ENCODE measurements around the gene PTMA. TPM values are rescaled to one million over a fixed set of nuclear protein-coding genes. Genes with fewer than 3 reads are reported as not detected.
A peak's percentile ranks its signal among the peaks of the same experiment; 100 is the strongest.

Gene PTMA
- total RNA-seq, 2 donors from 2014 or later = 532 to 757 TPM

DNA sequence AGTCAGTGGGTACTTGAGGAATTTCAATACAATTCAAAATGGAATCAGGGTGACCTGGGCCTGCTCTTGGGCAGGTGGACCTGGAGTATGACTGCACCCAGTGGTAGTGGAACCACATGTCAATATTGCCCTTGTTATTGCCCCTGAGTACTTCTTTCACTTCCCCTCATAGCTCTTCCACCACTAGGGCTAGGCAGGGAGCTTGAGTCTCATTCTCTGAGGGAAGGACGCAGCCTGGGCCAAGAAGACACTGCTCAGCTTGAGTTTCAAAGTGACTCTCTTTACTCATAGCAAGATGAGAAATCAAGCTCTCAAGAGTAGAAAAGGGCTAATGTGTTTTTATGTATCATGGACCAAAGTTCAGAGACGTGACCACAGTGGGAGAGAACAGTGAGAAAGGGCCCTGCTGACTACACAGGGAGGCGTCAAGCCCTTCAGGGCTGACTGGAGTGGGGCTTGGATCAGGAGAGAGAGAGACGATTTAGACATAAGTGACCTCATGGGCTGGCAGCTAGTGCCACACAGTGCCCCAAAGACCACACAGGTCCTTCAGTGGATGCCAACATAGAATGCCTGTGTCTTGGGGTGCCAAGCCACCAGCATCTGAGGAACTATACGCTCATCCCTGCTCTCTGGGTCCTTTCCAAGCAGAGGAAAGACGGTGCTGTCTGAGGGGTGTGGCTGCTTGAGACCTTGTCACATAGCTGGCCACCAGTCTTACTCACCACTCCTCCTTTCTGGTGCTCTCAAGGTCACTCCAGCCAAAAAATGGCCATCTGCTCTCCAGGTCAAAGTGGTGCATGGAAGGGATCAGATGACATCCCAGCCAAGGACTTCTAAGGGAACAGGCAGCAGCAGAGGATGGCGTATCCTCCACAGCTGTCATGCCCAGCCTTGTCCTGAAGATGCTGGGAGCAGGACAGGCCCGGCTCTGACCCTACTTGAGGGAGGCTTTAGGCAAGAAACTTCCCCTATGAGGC lies 13.0 kb downstream of the PTMA start:
- no peak overlapping the region for H3K27ac ChIP-seq
- no peak overlapping the region for H3K4me3 ChIP-seq
- DNase-seq (no peak), ATAC-seq (peak; percentile 21)
- intact Hi-C loops (cut with DNase I) = no loop called here
- H3K27me3 ChIP-seq = no peaks in the 10 kb centered on the region
- H3K4me1 ChIP-seq = no peaks in the 10 kb centered on the region
- WGBS, 2 donors = 72 to 75% methylated on average over 7 to 8 of the region's 8 CpGs
- no peaks in the 10 kb centered on the region for H3K9me3 ChIP-seq
- H3K36me3 ChIP-seq (replicated peaks in 1 of 2; ENCODE audit: insufficient read depth in 1 of 2, low read depth in 2 of 2) = no peaks in the 10 kb centered on the region
- TF ChIP-seq, protein P1, sequence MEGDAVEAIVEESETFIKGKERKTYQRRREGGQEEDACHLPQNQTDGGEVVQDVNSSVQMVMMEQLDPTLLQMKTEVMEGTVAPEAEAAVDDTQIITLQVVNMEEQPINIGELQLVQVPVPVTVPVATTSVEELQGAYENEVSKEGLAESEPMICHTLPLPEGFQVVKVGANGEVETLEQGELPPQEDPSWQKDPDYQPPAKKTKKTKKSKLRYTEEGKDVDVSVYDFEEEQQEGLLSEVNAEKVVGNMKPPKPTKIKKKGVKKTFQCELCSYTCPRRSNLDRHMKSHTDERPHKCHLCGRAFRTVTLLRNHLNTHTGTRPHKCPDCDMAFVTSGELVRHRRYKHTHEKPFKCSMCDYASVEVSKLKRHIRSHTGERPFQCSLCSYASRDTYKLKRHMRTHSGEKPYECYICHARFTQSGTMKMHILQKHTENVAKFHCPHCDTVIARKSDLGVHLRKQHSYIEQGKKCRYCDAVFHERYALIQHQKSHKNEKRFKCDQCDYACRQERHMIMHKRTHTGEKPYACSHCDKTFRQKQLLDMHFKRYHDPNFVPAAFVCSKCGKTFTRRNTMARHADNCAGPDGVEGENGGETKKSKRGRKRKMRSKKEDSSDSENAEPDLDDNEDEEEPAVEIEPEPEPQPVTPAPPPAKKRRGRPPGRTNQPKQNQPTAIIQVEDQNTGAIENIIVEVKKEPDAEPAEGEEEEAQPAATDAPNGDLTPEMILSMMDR (IDR thresholded peaks at IDR 0.05) = no peak
- no peak for TF ChIP-seq POLR2A (IDR thresholded peaks at IDR 0.05)

DNA sequence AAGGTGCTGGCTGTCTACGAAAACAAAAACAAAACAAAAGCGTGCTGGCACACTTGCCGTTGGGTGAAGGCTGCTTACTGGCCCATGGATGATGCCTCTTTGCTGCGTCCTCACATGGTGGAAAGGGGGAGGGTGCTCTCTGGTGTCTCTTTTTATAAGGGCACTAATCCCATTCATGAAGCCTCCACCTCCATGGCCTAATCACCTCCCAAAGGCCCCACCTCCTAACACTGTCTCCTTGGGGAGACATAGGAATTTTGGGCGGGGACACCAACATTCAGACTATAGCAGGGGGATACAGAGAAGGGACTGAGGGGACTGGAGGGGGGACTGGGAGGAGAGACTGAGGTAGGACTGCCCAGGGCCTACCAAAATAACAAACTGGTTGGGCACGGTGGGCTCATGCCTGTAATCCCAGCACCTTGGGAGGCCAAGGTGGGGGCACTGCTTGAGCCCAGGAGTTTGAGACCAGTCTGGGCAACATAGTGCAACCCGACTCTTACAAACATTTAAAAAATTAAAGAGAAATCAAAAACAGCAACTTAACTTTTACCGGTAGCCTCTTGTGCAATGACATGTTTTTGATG lies 14.5 kb downstream of the PTMA start:
- WGBS, 2 donors = 85 to 89% methylated on average over 8 of the region's 8 CpGs
- ATAC-seq (no peak), DNase-seq (no peak)
- Histone ChIP-seq H3K9me3 (no peaks in the 10 kb centered on the region), H3K4me3 (no peak overlapping the region), H3K27me3 (no peaks in the 10 kb centered on the region), H3K4me1 (no peaks in the 10 kb centered on the region), H3K36me3 (replicated peaks in 1 of 2; ENCODE audit: insufficient read depth in 1 of 2, low read depth in 2 of 2) (no peaks in the 10 kb centered on the region), H3K27ac (no peak overlapping the region)
- TF ChIP-seq, protein P1 (IDR thresholded peaks at IDR 0.05) = no peak
- TF ChIP-seq POLR2A (IDR thresholded peaks at IDR 0.05) = no peak
- intact Hi-C loops (cut with DNase I) = no loop called here

DNA sequence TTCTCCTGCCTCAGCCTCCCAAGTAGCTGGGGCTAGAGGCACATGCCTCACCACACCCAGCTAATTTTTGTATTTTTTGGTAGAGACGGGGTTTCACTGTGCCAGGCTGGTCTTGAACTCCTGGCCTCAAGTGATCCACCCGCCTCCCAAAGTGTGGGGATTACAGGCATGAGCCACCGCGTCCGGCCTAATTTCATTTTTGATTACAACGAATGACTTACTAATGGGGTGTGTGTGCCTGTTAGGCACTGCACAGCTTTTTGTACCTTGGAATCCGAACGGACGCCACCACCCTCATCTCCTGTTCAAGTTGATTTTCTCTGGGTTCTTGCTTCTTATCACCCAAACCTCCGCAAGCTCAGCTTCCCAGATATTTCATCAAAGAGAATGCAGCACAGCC lies 17.2 kb downstream of the PTMA start:
- H3K9me3 ChIP-seq = no peaks in the 10 kb centered on the region
- TF ChIP-seq, protein P1 (IDR thresholded peaks at IDR 0.05) = no peak
- no peak for ATAC-seq
- H3K36me3 ChIP-seq (replicated peaks in 1 of 2; ENCODE audit: insufficient read depth in 1 of 2, low read depth in 2 of 2) = no peaks in the 10 kb centered on the region
- H3K27ac ChIP-seq = no peak overlapping the region
- H3K27me3 ChIP-seq = no peaks in the 10 kb centered on the region
- no peaks in the 10 kb centered on the region for H3K4me1 ChIP-seq
- intact Hi-C loops (cut with DNase I) = no loop called here
- WGBS, 2 donors = 57 to 61% methylated on average over 10 of the region's 10 CpGs
- no peak overlapping the region for H3K4me3 ChIP-seq
- DNase-seq = no peak

DNA sequence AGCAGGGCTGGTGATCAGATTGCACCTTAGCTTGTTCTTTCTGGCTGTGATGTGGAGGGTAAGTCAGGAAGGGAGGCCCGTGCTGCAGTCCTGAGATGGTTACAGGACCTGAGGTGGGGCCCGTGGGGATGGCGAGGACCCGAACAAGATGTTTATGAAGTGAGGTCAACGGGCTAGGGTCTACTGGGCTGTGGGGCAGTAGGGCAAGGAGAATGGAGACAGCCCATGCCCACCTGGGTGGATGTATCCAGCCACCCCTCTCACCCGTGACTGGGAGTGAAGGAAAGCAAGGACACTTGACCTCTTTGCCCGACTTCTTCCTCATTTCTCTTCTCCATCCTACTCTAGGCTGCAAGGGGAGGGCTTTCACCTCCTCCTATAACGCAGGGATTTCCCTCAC lies 18.0 kb downstream of the PTMA start:
- Histone ChIP-seq H3K4me1 (no peaks in the 10 kb centered on the region), H3K36me3 (replicated peaks in 1 of 2; ENCODE audit: insufficient read depth in 1 of 2, low read depth in 2 of 2) (no peaks in the 10 kb centered on the region), H3K4me3 (no peak overlapping the region), H3K27me3 (no peaks in the 10 kb centered on the region), H3K27ac (no peak overlapping the region), H3K9me3 (no peaks in the 10 kb centered on the region)
- intact Hi-C loops (cut with DNase I) = no loop called here
- ATAC-seq (no peak), DNase-seq (no peak)
- 69 to 78% methylated on average over 8 of the region's 8 CpGs for WGBS, 2 donors
- TF ChIP-seq, protein P1 (IDR thresholded peaks at IDR 0.05) = no peak
- TF ChIP-seq POLR2A (IDR thresholded peaks at IDR 0.05) = no peak

Measured in body of pancreas (tissue), 4 donors.